ENCODE results near the gene MICAL3.

GRCh38 chr22:18024956-18025720 is 777 bp upstream of the MICAL3 start:
- TF ChIP-seq CTCF (IDR thresholded peaks at IDR 0.05 in 4 of 5, conservative IDR thresholded peaks at IDR 0.05 in 1 of 5) (no peak), POLR2A (IDR thresholded peaks at IDR 0.05) (no peak)
